ENCODE measurements around the gene ETV6. TPM values are rescaled to one million over a fixed set of nuclear protein-coding genes. Genes with fewer than 3 reads are reported as not detected.

The ETV6 gene
- polyA plus RNA-seq, 2 of the 4 experiments (the other 2 are of a cell fraction): 4.0 to 7.0 TPM

DNA sequence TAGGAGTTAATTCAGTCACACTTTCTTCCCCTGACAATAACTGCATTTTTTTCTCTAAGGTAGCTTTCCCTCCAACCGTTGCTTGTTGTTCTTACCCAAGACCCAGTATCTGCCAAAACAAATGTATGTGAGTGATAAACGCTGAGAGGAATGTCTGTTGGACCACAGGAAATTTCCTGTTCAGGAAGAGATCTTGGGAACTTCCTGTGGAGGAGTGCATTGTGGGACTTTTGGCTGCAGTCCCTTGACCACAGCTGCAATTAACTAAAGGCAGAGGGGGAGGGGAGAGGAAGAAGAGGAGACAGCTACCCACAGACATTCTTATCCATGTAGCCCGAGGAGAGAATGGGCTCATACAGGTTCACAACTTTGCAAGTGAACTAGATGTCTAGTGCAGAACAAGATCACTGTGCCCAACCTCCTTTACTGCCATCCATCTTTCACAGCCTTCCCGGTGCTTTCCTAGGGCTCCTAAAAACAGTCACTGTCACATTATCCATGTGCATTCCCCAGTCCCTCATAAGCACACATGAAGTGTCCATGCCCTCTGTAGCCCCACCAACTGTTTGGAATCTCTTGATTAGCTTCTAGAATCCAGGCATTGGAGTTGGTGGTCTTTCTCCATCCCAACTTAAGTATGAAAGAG, 149.5 kb downstream of the ETV6 start (continued):
- TF ChIP-seq, protein P1, sequence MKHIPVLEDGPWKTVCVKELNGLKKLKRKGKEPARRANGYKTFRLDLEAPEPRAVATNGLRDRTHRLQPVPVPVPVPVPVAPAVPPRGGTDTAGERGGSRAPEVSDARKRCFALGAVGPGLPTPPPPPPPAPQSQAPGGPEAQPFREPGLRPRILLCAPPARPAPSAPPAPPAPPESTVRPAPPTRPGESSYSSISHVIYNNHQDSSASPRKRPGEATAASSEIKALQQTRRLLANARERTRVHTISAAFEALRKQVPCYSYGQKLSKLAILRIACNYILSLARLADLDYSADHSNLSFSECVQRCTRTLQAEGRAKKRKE (CRISPR knock-in tag; IDR thresholded peaks at IDR 0.05; ENCODE audit: low read depth): no peak
- TF ChIP-seq ZFP36 (IDR thresholded peaks at IDR 0.05; ENCODE audit: borderline replicate concordance, partially characterized antibody): no peak
- TF ChIP-seq, protein P2, sequence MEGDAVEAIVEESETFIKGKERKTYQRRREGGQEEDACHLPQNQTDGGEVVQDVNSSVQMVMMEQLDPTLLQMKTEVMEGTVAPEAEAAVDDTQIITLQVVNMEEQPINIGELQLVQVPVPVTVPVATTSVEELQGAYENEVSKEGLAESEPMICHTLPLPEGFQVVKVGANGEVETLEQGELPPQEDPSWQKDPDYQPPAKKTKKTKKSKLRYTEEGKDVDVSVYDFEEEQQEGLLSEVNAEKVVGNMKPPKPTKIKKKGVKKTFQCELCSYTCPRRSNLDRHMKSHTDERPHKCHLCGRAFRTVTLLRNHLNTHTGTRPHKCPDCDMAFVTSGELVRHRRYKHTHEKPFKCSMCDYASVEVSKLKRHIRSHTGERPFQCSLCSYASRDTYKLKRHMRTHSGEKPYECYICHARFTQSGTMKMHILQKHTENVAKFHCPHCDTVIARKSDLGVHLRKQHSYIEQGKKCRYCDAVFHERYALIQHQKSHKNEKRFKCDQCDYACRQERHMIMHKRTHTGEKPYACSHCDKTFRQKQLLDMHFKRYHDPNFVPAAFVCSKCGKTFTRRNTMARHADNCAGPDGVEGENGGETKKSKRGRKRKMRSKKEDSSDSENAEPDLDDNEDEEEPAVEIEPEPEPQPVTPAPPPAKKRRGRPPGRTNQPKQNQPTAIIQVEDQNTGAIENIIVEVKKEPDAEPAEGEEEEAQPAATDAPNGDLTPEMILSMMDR (IDR thresholded peaks at IDR 0.05): no peak

DNA sequence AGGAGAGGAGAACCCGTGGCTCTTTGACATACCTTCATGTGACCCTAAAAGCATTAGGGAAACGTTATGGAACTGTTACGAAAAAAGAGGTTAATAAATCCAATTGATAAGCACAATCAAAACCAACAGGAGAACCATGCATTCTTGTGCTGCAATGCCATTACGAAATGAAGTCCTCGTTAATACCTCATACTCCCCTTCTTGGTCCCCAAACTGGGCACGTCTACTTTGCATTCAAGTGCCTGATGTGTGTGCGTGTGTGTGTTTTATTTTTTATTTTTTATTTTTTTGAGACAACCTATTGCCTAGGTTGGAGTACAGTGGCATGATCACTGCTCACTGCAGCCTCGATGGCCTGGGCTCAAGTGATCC, 150.0 kb downstream of the ETV6 start:
- no peaks in the 10 kb centered on the region for H3K9me3 ChIP-seq
- TF ChIP-seq CHD4 (IDR thresholded peaks at IDR 0.05; ENCODE audit: borderline replicate concordance) (no peak), CEBPB (IDR thresholded peaks at IDR 0.05) (no peak), NFE2L2 (conservative IDR thresholded peaks at IDR 0.05; ENCODE audit: low read length) (no peak), FOSB (CRISPR knock-in tag; IDR thresholded peaks at IDR 0.05) (no peak), CBX2 (IDR thresholded peaks at IDR 0.05; ENCODE audit: borderline replicate concordance, low read depth) (no peak), CHD2 (IDR thresholded peaks at IDR 0.05; ENCODE audit: low read length, partially characterized antibody) (no peak), ZSCAN20 (CRISPR knock-in tag; IDR thresholded peaks at IDR 0.05) (no peak), KDM1A (IDR thresholded peaks at IDR 0.05; ENCODE audit: low read depth) (no peak), REST (IDR thresholded peaks at IDR 0.05) (no peak), ESRRA (IDR thresholded peaks at IDR 0.05; ENCODE audit: borderline replicate concordance, low read length) (no peak), FOSL2 (IDR thresholded peaks at IDR 0.05) (no peak), FOSL2 (CRISPR knock-in tag; IDR thresholded peaks at IDR 0.05) (no peak), ZC3H11A (IDR thresholded peaks at IDR 0.05) (no peak)
- TF ChIP-seq, protein P3, sequence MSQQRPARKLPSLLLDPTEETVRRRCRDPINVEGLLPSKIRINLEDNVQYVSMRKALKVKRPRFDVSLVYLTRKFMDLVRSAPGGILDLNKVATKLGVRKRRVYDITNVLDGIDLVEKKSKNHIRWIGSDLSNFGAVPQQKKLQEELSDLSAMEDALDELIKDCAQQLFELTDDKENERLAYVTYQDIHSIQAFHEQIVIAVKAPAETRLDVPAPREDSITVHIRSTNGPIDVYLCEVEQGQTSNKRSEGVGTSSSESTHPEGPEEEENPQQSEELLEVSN (IDR thresholded peaks at IDR 0.05; ENCODE audit: borderline replicate concordance, low read depth): no peak
- no peak overlapping the region for H3K4me3 ChIP-seq
- CTCF ChIA-PET: no interaction called here
- 84% methylated on average over 8 of the region's 8 CpGs for WGBS (ENCODE audit: missing lambda C conversion rate)
- peaks cover 20% of the 10 kb centered on the region for H3K4me1 ChIP-seq
- DNase-seq (ENCODE audit: low read depth in 1 of 2, low spot score in 1 of 2): no peak
- H3K27ac ChIP-seq: no peak overlapping the region
- POLR2A ChIA-PET: no interaction called here
- ATAC-seq: no peak
- no peak for FAIRE-seq
- H3K4me2 ChIP-seq: no peak overlapping the region

- CTCF ChIA-PET: interaction anchor here (1.3 kb wide), 1 partner anchor 10 kb away, joined by 3 read pairs; no protein-coding TSS in a partner anchor
- Histone ChIP-seq H3K4me3 (no peak overlapping the region), H3K9me3 (no peaks in the 10 kb centered on the region), H3K4me2 (no peak overlapping the region), H3K4me1 (no peaks in the 10 kb centered on the region; the same call in 2 of the 3 replicates), H3K27ac (no peak overlapping the region)
- POLR2A ChIA-PET: no interaction called here
- no peak for FAIRE-seq
- ATAC-seq: no peak
- no peak for DNase-seq (ENCODE audit: low read depth in 1 of 2, low spot score in 1 of 2)
- 92% methylated on average over 5 of the region's 5 CpGs for whole genome bisulfite sequencing (ENCODE audit: missing lambda C conversion rate)
- TF ChIP-seq ESRRA (IDR thresholded peaks at IDR 0.05; ENCODE audit: borderline replicate concordance, low read length): no peak
- TF ChIP-seq HOXB5 (CRISPR knock-in tag; IDR thresholded peaks at IDR 0.05): no peak
- no peak for TF ChIP-seq MAFK (IDR thresholded peaks at IDR 0.05; ENCODE audit: partially characterized antibody)
- TF ChIP-seq REST (IDR thresholded peaks at IDR 0.05): no peak
- no peak for TF ChIP-seq MAZ (IDR thresholded peaks at IDR 0.05; ENCODE audit: borderline replicate concordance, low read depth, low read length)
- TF ChIP-seq, protein P4, sequence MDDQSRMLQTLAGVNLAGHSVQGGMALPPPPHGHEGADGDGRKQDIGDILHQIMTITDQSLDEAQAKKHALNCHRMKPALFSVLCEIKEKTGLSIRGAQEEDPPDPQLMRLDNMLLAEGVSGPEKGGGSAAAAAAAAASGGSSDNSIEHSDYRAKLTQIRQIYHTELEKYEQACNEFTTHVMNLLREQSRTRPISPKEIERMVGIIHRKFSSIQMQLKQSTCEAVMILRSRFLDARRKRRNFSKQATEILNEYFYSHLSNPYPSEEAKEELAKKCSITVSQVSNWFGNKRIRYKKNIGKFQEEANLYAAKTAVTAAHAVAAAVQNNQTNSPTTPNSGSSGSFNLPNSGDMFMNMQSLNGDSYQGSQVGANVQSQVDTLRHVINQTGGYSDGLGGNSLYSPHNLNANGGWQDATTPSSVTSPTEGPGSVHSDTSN (IDR thresholded peaks at IDR 0.05): no peak
- no peak for TF ChIP-seq FOSB (CRISPR knock-in tag; IDR thresholded peaks at IDR 0.05)
- TF ChIP-seq, protein P5, sequence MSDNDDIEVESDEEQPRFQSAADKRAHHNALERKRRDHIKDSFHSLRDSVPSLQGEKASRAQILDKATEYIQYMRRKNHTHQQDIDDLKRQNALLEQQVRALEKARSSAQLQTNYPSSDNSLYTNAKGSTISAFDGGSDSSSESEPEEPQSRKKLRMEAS (IDR thresholded peaks at IDR 0.05): no peak
- TF ChIP-seq PHF8 (IDR thresholded peaks at IDR 0.05; ENCODE audit: borderline replicate concordance, low read depth): no peak
Observed at GRCh38 chr12:11801643-11802042, 152.2 kb downstream of the ETV6 start.

Measured in A549 (cell line).